ENCODE data around the gene ABCA10.
A peak's percentile ranks its signal among the peaks of the same experiment; 100 is the strongest.

Gene ABCA10

GRCh38 chr17:69230939-69231338, 2.3 kb upstream of the ABCA10 start:
- DNase-seq (ENCODE audit: low read depth), result no peak
- H3K4me3 ChIP-seq (ENCODE audit: low read length), result no peak overlapping the region
- TF ChIP-seq CTCF (conservative IDR thresholded peaks at IDR 0.05; ENCODE audit: low read length), result no peak

DNA sequence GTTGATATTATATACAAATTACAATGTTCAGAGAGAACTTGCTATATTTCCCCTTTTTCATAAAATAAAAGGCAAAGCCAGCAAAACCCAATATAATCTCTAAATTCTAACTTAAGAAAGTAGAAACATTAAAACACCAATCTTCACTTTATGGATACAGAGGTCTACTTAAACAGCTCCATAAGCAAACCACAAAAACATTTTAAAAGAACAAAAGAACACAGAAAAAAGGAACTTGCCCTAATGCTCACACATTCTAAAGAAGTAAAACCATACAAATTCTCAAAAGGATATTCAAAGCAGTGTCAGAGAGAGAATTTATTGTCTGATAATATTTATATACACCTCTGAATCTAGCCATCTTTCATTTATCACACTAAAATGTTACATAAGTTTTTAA, 606 bp downstream of the ABCA10 start:
- no peak overlapping the region for H3K4me3 ChIP-seq (ENCODE audit: low read length)
- DNase-seq (ENCODE audit: low read depth), result no peak
- no peak for TF ChIP-seq CTCF (conservative IDR thresholded peaks at IDR 0.05; ENCODE audit: low read length)

GRCh38 chr17:69227541-69227940, 1.1 kb downstream of the ABCA10 start:
- no peak for TF ChIP-seq CTCF (conservative IDR thresholded peaks at IDR 0.05; ENCODE audit: low read length)
- no peak overlapping the region for H3K4me3 ChIP-seq (ENCODE audit: low read length)
- no peak for DNase-seq (ENCODE audit: low read depth)

DNA sequence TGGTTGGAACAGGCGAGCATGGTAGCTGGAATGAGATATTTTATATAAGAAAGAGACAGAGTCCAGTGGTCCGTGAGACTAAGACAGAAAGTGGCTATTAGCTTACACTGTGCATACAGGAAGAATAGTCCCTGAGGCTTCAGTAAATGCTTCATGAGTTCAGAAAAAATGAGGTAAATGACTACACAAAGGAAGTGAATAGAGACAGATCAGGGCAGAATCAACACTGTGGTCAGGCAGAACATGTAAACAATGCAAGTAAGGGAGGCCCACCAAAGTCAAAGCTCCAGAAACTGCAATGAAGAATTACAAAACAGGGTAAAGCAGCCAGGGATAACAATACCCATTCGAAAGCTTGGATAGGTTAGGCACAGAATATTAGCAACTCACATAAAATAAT, 4.8 kb downstream of the ABCA10 start:
- no peak overlapping the region for H3K4me3 ChIP-seq (ENCODE audit: low read length)
- no peak for TF ChIP-seq CTCF (conservative IDR thresholded peaks at IDR 0.05; ENCODE audit: low read length)
- peak; percentile 51 for DNase-seq (ENCODE audit: low read depth)

DNA sequence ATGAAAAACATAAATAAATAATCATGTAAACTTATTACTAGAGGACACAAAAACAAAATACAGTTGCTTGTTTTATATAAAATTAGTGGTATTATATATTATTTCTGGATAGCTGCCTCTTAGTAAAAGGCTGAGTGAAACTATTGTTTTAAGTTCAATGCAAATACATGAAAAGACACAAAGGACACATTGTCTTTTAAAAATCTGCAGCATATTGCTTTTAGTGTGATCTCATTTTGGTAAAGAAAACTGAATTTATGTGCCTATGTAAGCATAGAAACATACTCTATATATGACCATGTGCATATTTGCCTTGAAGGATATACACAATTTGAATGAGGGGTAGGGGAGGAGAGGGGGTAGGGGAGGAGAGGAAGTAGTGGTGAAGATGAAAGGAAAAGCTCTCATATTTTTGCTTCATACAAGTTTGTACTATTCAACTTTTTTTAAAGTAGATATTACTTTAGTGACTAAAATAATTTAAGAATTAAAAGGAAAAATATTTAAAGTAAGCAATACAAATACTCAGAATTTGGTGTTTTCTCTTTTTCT, 5.8 kb downstream of the ABCA10 start:
- TF ChIP-seq CTCF (conservative IDR thresholded peaks at IDR 0.05; ENCODE audit: low read length), result no peak
- H3K4me3 ChIP-seq (ENCODE audit: low read length), result no peak overlapping the region
- no peak for DNase-seq (ENCODE audit: low read depth)

DNA sequence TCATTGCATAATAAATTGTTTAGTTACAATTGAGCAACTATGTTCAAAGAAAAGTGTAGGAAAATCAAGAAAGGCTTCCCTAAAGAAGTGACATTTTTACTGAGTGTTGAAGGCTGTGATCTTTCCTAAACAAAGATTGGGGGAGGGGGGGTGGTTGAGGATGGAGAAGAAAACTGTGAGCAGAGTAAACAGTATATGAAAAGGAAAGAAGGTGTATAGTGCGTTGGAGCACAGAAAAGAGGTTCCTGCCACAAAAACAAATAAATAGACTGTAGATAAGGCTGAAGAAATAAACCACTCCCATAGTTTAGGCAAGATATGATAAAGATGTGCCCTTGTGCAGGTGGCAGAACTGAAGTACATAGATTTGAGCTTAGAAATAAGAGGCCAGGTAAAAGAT, 8.5 kb downstream of the ABCA10 start:
- TF ChIP-seq CTCF (conservative IDR thresholded peaks at IDR 0.05; ENCODE audit: low read length), result no peak
- no peak for DNase-seq (ENCODE audit: low read depth)
- H3K4me3 ChIP-seq (ENCODE audit: low read length), result no peak overlapping the region

GRCh38 chr17:69218986-69219385, 9.6 kb downstream of the ABCA10 start:
- no peak overlapping the region for H3K4me3 ChIP-seq (ENCODE audit: low read length)
- TF ChIP-seq CTCF (conservative IDR thresholded peaks at IDR 0.05; ENCODE audit: low read length), result no peak
- no peak for DNase-seq (ENCODE audit: low read depth)

Measured in AG10803 (cell line).